Body of pancreas (tissue), 4 donors: ENCODE results near the gene ZEB2.

ENCODE experiments used
- CTCF ChIP-seq, 7 experiments: fragments of 450-650 bp in 4 of 7; fragments of 200-600 bp in 3 of 7; sonication (generic) in 3 of 7; IDR thresholded peaks; one replicate each; pipeline ENCODE4 v1.5.1; 2016 to 2019; ENCODE audit warnings: antibody characterized with exemption in 7 of 7
- POLR2A ChIP-seq, 3 donors: fragments of 450-650 bp; IDR thresholded peaks; one replicate each; pipeline ENCODE4 v1.6.1; 2016; ENCODE audit warnings: antibody characterized with exemption in 3 of 3, mild to moderate bottlenecking in 2 of 3

- no peak for TF ChIP-seq CTCF (IDR thresholded peaks at IDR 0.05)
- TF ChIP-seq POLR2A (IDR thresholded peaks at IDR 0.05): no peak
Measured at GRCh38 chr2:144514616-144515091, 5.3 kb downstream of the ZEB2 start.
